Spleen (tissue), 11 donors: ENCODE data around the gene SORL1. TPM values are rescaled to one million over a fixed set of nuclear protein-coding genes. Genes with fewer than 3 reads are reported as not detected.

Experiments used
- DNase-seq: peaks from one replicate; pipeline ENCODE4 v3.0.0-alpha.2; 2020
- H3K27ac ChIP-seq, 8 donors: fragments of 200-600 bp; sonication (generic) in 7 of 8; 1 replicate in 4 of 8; 2 replicates in 4 of 8; pipeline versions ENCODE4 v1.5.0 to v1.8.0; 2016 to 2021; ENCODE audit warnings: inconsistent platforms in 4 of 8, mild to moderate bottlenecking in 4 of 8, moderate library complexity in 1 of 8
- H3K27me3 ChIP-seq, 7 donors: fragments of 200-600 bp; sonication (generic) in 6 of 7; replicated peaks in 1 of 7; 1 replicate in 4 of 7; 2 replicates in 3 of 7; pipeline versions ENCODE4 v1.5.0 to v1.8.0; 2016 to 2021; ENCODE audit warnings: inconsistent platforms in 3 of 7, mild to moderate bottlenecking in 1 of 7
- H3K36me3 ChIP-seq, 6 donors: fragments of 200-600 bp; sonication (generic) in 5 of 6; 1 replicate in 4 of 6; 2 replicates in 2 of 6; pipeline versions ENCODE4 v1.5.0 to v1.8.0; 2016 to 2021; ENCODE audit warnings: inconsistent platforms in 2 of 6
- H3K4me1 ChIP-seq, 6 donors: fragments of 200-600 bp; sonication (generic) in 5 of 6; 1 replicate in 3 of 6; 2 replicates in 3 of 6; pipeline versions ENCODE4 v1.5.0 to v1.8.0; 2016 to 2021; ENCODE audit warnings: inconsistent platforms in 3 of 6
- H3K4me3 ChIP-seq, 8 donors: fragments of 200-600 bp; sonication (generic) in 7 of 8; 1 replicate in 4 of 8; 2 replicates in 4 of 8; pipeline versions ENCODE4 v1.5.0 to v1.8.0; 2016 to 2021; ENCODE audit warnings: inconsistent platforms in 4 of 8, mild to moderate bottlenecking in 4 of 8, moderate library complexity in 2 of 8
- H3K9me3 ChIP-seq, 8 donors: fragments of 200-600 bp; sonication (generic) in 7 of 8; 1 replicate in 4 of 8; 2 replicates in 4 of 8; pipeline versions ENCODE4 v1.5.0 to v1.8.0; 2016 to 2021; ENCODE audit warnings: inconsistent platforms in 4 of 8
- POLR2A ChIP-seq, 3 donors: fragments of 450-650 bp; IDR thresholded peaks; one replicate each; pipeline ENCODE4 v1.5.1; 2017; ENCODE audit warnings: antibody characterized with exemption in 3 of 3, mild to moderate bottlenecking in 1 of 3
- POLR2AphosphoS5 ChIP-seq, 3 donors: sonication (generic); formaldehyde crosslinking; IDR thresholded peaks; one replicate each; pipeline ENCODE4 v1.5.1; 2017; ENCODE audit warnings: antibody characterized with exemption in 3 of 3
- WGBS, 5 donors: extraction: QIAGEN DNeasy Blood & Tissue Kit in 3 of 5; methylation state at CpG; one replicate each; pipeline versions ENCODE4 v1.1.5 to v1.1.7; 2013 to 2018; 5-methylcytosine and 5-hydroxymethylcytosine counted together
- intact Hi-C: fragments of 100-400 bp; cut with DNase I; formaldehyde crosslinking; loops from one replicate; pipeline ENCODE4 v1.15.0; 2023; ENCODE audit warnings: low total_unique reads
- polyA plus RNA-seq, 3 donors: library from polyadenylated mRNA; stranded (reverse); fragments of 200-250 nt; gene quantifications; one replicate each; pipeline ENCODE4 v1.2.1, GENCODE V29; 2013
- total RNA-seq, 7 donors: library from RNA; depleted of rRNA in 3 of 7; stranded (reverse); fragments of >200 nt in 3 of 7; fragmentation: NEBNext Ultra II Directional in 4 of 7; extraction: Animal tissue kit (Norgen Biotek cat#: 25700) in 4 of 7; gene quantifications; one replicate each; pipeline versions ENCODE4 v1.1.0 to v1.2.1, GENCODE V29; 2016 to 2021
- TF ChIP-seq, protein P1 (sequence below), 11 experiments: fragments of 200-600 bp in 7 of 11; fragments of 450-650 bp in 4 of 11; sonication (generic) in 4 of 11; IDR thresholded peaks in 8 of 11; conservative IDR thresholded peaks in 3 of 11; 1 replicate in 7 of 11; 2 replicates in 4 of 11; pipeline versions ENCODE4 v1.4.0 to v1.8.0; 2016 to 2021; ENCODE audit warnings: antibody characterized with exemption in 11 of 11, inconsistent platforms in 4 of 11, mild to moderate bottlenecking in 1 of 11
- donor health status: healthy with polysubstance abuse.
- donor health status: DM: no; HTN: no; CAD: no; lungs with moderate emphysema.
- donor health status: DM: no; HTN: no; CAD: no.
- donor health status: Bipolar disorder and iron deficiency.
- donor health status: healthy.
- donor health status: DM: no; HTN: no; CAD: no.
- donor health status: DM: yes; HTN: yes; CAD: no.

SORL1 gene
- total and polyA plus RNA-seq, 10 donors, result 3.8 to 328 (median 148) TPM

DNA sequence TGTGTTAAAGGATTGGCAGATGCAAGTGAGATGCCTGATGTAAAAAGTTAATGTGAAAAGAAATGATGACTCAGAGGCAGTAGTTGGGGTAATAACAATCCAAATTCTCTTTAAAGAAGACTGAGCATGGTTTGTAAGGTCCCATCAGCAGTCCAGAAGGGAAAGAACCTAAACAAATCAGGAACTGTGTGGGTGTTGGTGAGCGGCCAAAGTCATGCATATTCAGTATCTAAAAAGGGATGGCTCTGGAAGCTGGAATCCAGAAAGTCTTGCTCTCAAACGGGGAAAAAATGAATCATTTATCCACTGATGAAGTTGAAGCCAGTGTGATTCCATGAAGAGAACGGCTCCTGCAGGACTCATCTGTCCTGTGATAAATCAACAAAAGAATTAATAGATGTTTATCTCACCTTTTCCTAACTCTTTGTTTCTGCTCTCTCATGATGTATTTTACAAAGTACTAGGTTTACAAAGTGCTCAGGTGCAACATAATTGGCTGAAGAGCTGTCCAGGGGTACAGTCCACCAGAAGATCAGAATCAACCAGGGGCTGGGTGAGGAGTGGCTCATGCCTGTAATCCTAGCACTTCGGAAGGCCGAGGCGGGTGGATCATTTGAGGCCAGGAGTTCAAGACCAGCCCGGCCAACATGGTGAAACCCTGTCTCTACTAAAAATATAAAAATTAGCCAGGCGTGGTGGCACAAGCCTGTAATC is 21.1 kb downstream of the SORL1 start:
- no peak for TF ChIP-seq POLR2AphosphoS5 (IDR thresholded peaks at IDR 0.05)
- TF ChIP-seq, protein P1, sequence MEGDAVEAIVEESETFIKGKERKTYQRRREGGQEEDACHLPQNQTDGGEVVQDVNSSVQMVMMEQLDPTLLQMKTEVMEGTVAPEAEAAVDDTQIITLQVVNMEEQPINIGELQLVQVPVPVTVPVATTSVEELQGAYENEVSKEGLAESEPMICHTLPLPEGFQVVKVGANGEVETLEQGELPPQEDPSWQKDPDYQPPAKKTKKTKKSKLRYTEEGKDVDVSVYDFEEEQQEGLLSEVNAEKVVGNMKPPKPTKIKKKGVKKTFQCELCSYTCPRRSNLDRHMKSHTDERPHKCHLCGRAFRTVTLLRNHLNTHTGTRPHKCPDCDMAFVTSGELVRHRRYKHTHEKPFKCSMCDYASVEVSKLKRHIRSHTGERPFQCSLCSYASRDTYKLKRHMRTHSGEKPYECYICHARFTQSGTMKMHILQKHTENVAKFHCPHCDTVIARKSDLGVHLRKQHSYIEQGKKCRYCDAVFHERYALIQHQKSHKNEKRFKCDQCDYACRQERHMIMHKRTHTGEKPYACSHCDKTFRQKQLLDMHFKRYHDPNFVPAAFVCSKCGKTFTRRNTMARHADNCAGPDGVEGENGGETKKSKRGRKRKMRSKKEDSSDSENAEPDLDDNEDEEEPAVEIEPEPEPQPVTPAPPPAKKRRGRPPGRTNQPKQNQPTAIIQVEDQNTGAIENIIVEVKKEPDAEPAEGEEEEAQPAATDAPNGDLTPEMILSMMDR (IDR thresholded peaks at IDR 0.05 in 8 of 11, conservative IDR thresholded peaks at IDR 0.05 in 3 of 11), result no peak
- TF ChIP-seq POLR2A (IDR thresholded peaks at IDR 0.05), result no peak
- no peaks in the 10 kb centered on the region for H3K27me3 ChIP-seq
- intact Hi-C loops, result no loop called here
- no peak overlapping the region for H3K4me3 ChIP-seq
- 82 to 90% (median 87%) methylated on average over 8 of the region's 8 CpGs for WGBS, 5 donors
- peaks cover 0 to 72% (median 4%) of the 10 kb centered on the region in 6 donors for H3K36me3 ChIP-seq
- H3K4me1 ChIP-seq, result peaks cover 0 to 85% (median 16%) of the 10 kb centered on the region in 6 donors
- no peak for DNase-seq
- H3K27ac ChIP-seq, result no peak overlapping the region
- no peaks in the 10 kb centered on the region for H3K9me3 ChIP-seq

DNA sequence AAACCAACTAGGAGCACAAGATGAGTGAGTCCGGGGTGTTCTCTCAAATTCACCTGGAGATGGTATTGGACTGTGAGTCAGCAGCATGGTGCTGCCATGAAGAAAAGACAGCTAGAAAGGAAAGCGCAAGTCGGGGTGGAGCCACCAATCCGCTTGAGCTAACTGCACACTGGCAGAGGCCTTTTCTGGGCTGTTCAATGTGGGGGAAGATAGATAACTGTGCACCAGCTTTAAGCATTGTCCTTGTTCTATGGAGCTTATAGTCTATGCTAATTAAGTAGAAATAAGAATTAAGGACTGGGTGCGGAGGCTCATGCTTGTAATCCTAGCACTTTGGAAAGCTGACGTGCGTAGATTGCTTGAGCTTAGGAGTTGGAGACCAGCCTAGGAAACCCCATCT is 22.6 kb downstream of the SORL1 start:
- DNase-seq, result no peak
- H3K4me3 ChIP-seq, result no peak overlapping the region
- H3K27ac ChIP-seq, result no peak overlapping the region
- TF ChIP-seq POLR2A (IDR thresholded peaks at IDR 0.05) (no peak), POLR2AphosphoS5 (IDR thresholded peaks at IDR 0.05) (no peak)
- TF ChIP-seq, protein P1 (IDR thresholded peaks at IDR 0.05 in 8 of 11, conservative IDR thresholded peaks at IDR 0.05 in 3 of 11), result no peak
- H3K36me3 ChIP-seq, result peaks cover 0 to 85% (median 7%) of the 10 kb centered on the region in 6 donors
- no peaks in the 10 kb centered on the region for H3K27me3 ChIP-seq
- intact Hi-C loops, result no loop called here
- peaks cover 0 to 85% (median 12%) of the 10 kb centered on the region in 6 donors for H3K4me1 ChIP-seq
- H3K9me3 ChIP-seq, result no peaks in the 10 kb centered on the region
- 95 to 96% (median 96%) methylated on average over 7 of the region's 7 CpGs for WGBS, 5 donors

DNA sequence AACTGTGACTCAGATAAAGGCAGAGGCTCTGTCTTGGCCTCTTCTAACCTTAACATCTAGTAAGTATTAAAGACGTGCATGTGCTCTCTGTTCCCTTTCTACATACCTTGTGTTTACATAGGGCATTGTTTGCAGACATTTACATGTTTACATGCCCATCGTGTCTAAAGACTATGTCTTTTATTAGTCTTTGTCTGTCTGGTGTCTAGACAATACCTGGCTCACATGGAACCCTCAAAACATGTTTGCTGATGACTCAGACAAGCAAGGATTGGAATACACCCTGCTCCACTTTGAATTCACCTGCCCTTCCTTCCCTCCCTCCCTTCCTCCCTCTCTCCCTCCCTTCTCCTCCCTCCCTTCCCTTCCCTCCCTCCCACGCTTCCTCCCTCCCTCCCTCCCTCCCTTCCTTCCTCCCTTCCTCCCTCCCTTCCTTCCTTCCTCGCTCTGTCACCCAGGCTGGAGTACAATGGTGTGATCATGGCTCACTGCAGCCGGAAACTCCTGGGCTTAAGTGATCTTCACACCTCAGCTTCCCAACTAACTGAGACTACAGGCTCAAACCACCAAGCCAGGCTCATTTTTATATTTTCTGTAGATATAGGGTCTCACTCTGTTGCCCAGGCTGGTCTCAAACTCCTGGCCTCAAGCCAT is 24.4 kb downstream of the SORL1 start:
- intact Hi-C loops, result no loop called here

More for the DNA sequence above, 24.4 kb downstream of the SORL1 start:
- no peak for DNase-seq
- peaks cover 0 to 75% (median 3%) of the 10 kb centered on the region in 6 donors for H3K36me3 ChIP-seq
- H3K9me3 ChIP-seq, result no peaks in the 10 kb centered on the region
- H3K27ac ChIP-seq, result no peak overlapping the region
- TF ChIP-seq, protein P1 (IDR thresholded peaks at IDR 0.05 in 8 of 11, conservative IDR thresholded peaks at IDR 0.05 in 3 of 11), result no peak
- TF ChIP-seq POLR2AphosphoS5 (IDR thresholded peaks at IDR 0.05) (no peak), POLR2A (IDR thresholded peaks at IDR 0.05) (no peak)
- H3K4me3 ChIP-seq, result no peak overlapping the region
- 58 to 87% (median 62%) methylated on average over 4 to 5 of the region's 5 CpGs for WGBS, 5 donors
- no peaks in the 10 kb centered on the region for H3K27me3 ChIP-seq
- H3K4me1 ChIP-seq, result peaks cover 0 to 85% (median 11%) of the 10 kb centered on the region in 6 donors
